Measurements from ENCODE around the gene DLEC1. TPM values are rescaled to one million over a fixed set of nuclear protein-coding genes. Genes with fewer than 3 reads are reported as not detected.
A peak's percentile ranks its signal among the peaks of the same experiment; 100 is the strongest.

The DLEC1 gene
- total and polyA plus RNA-seq, 9 of the 15 experiments (the other 6 are each of a cell fraction or from before 2014, with no cell fraction given), result 0.07 to 0.08 TPM; not detected in 7

- TF ChIP-seq ZNF280B (CRISPR knock-in tag; IDR thresholded peaks at IDR 0.05) (no peak), YBX1 (IDR thresholded peaks at IDR 0.05) (no peak), HNRNPH1 (optimal IDR thresholded peaks at IDR 0.05; ENCODE audit: low read depth, low read length) (no peak), ZBTB34 (CRISPR knock-in tag; IDR thresholded peaks at IDR 0.05) (no peak), SIN3B (IDR thresholded peaks at IDR 0.05; ENCODE audit: low read depth) (no peak)
These were observed 97.4 kb downstream of the DLEC1 start (continued) for GRCh38 chr3:38136393-38136776.

- peak; percentile 99 for FAIRE-seq
- Histone ChIP-seq H3K79me2 (ENCODE audit: control insufficient read depth, insufficient read depth, low read length) (peaks cover 43% of the 10 kb centered on the region), H3K36me3 (ENCODE audit: control insufficient read depth, insufficient read depth, low read length) (peaks cover 59% of the 10 kb centered on the region), H3K27me3 (ENCODE audit: control insufficient read depth in 2 of 2, insufficient read depth in 2 of 2, low read length in 2 of 2) (no peaks in the 10 kb centered on the region; a peak in 1 of 5 replicates), H3K27ac (ENCODE audit: extremely low read depth, low read depth, low read length) (peak within 1 kb of the TSS; percentile 83), H3K4me1 (replicated peaks in 1 of 2; ENCODE audit: control insufficient read depth in 2 of 2, insufficient read depth in 2 of 2, low read length in 2 of 2) (peaks cover 18 to 33% of the 10 kb centered on the region in 2 experiments; a peak in 4 of 5 replicates), H3K4me2 (ENCODE audit: insufficient read depth, low read length) (peak within 1 kb of the TSS; percentile 98), H2AFZ (ENCODE audit: low read depth, low read length) (peak within 1 kb of the TSS; percentile 99), H3K9ac (ENCODE audit: insufficient read depth in 1 of 2, low read depth in 2 of 2, low read length in 2 of 2) (peak within 1 kb of the TSS; percentile 79 to 97), H3K4me3 (peak within 1 kb of the TSS; percentile 90), H4K20me1 (replicated peaks; ENCODE audit: control insufficient read depth, insufficient read depth, low read length) (no peaks in the 10 kb centered on the region), H3K9me1 (ENCODE audit: control insufficient read depth, insufficient read depth, low read length) (no peaks in the 10 kb centered on the region), H3K9me3 (replicated peaks; ENCODE audit: control insufficient read depth, insufficient read depth, low read depth, low read length) (no peaks in the 10 kb centered on the region)
- POLR2A ChIA-PET, result interaction anchor here (0.6 to 5.0 kb wide), 20 partner anchors 9 to 349 kb away, joined by 3 to 55 read pairs (median 3); partner anchors contain the start of gene OXSR1
- in situ Hi-C loops (cut with MboI), result loop anchor here (10.0 kb wide), 2 partner anchors 208 to 338 kb away; partner anchors contain the start of gene XYLB
- peak; percentile 99 to 100 (median 99) for DNase-seq (ENCODE audit: extremely low read depth in 1 of 4, low spot score in 3 of 4)
- intact Hi-C loops (cut with micrococcal nuclease), result loop anchor here (1.0 to 10.0 kb wide), 6 partner anchors 28 to 518 kb away; partner anchors contain the start of genes OXSR1 and XYLB
- under 1% methylated on average over 60 of the region's 66 CpGs for WGBS (ENCODE audit: insufficient coverage, low coverage, missing lambda C conversion rate)
- peak; percentile 95 for ATAC-seq
- BruUV-seq (replicated peaks), result TSS peak; percentile 61
- CTCF ChIA-PET (ENCODE audit: low intra/inter-chr PET ratio), result no interaction called here
- TF ChIP-seq PHF8 (IDR thresholded peaks at IDR 0.05; ENCODE audit: borderline replicate concordance, low read length) (peak; percentile 89; the same call in 1 of the 2 replicates), SMAD3 (CRISPR knock-in tag; conservative IDR thresholded peaks at IDR 0.05) (0 out of 2 replicates have a peak, but pooled peaks have one; percentile 50), NR2C2 (CRISPR knock-in tag; IDR thresholded peaks at IDR 0.05) (no peak), NR2C2 (tag; IDR thresholded peaks at IDR 0.05) (peak; percentile 83), THRB (CRISPR knock-in tag; conservative IDR thresholded peaks at IDR 0.05) (0 out of 2 replicates have a peak, but pooled peaks have one; percentile 73), BRCA1 (IDR thresholded peaks at IDR 0.05) (no peak), BRCA1 (CRISPR knock-in tag; IDR thresholded peaks at IDR 0.05) (peak; percentile 91; the same call in 1 of the 2 replicates), ZNF75A (CRISPR knock-in tag; IDR thresholded peaks at IDR 0.05) (0 out of 2 replicates have a peak, but pooled peaks have one; percentile 17), TBP (optimal IDR thresholded peaks at IDR 0.05; ENCODE audit: low read depth, low read length) (peak; percentile 73), KDM5B (IDR thresholded peaks at IDR 0.05; ENCODE audit: insufficient replicate concordance, low read depth, low read length) (peak; percentile 76), TCF3 (CRISPR knock-in tag; IDR thresholded peaks at IDR 0.05) (no peak)
These were observed 98.0 kb downstream of the DLEC1 start, which contains the start of gene ACAA1 for GRCh38 chr3:38136777-38137614. Gene ACAA1 (minus strand): TSS chr3:38137127. CDS start chr3:38137035, 92 bp downstream.
